ENCODE data around the gene POLE3. TPM values are rescaled to one million over a fixed set of nuclear protein-coding genes. Genes with fewer than 3 reads are reported as not detected.
"Not testable (repeated sequence)": the region's sequence is repeated elsewhere in the genome, so short reads cannot be mapped to it uniquely, and the experiment has no call there.

The POLE3 gene
- total RNA-seq, 1 donor from 2014 or later, result 54.9 TPM

GRCh38 chr9:113386571-113387393 is 23.7 kb downstream of the POLE3 start:
- TF ChIP-seq, protein P1, sequence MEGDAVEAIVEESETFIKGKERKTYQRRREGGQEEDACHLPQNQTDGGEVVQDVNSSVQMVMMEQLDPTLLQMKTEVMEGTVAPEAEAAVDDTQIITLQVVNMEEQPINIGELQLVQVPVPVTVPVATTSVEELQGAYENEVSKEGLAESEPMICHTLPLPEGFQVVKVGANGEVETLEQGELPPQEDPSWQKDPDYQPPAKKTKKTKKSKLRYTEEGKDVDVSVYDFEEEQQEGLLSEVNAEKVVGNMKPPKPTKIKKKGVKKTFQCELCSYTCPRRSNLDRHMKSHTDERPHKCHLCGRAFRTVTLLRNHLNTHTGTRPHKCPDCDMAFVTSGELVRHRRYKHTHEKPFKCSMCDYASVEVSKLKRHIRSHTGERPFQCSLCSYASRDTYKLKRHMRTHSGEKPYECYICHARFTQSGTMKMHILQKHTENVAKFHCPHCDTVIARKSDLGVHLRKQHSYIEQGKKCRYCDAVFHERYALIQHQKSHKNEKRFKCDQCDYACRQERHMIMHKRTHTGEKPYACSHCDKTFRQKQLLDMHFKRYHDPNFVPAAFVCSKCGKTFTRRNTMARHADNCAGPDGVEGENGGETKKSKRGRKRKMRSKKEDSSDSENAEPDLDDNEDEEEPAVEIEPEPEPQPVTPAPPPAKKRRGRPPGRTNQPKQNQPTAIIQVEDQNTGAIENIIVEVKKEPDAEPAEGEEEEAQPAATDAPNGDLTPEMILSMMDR (conservative IDR thresholded peaks at IDR 0.05), result no peak
- H3K9me3 Mint-ChIP-seq, result no peaks in the 10 kb centered on the region
- peaks cover 18% of the 10 kb centered on the region for H3K36me3 Mint-ChIP-seq
- H3K27me3 Mint-ChIP-seq, result no peaks in the 10 kb centered on the region
- H3K4me3 Mint-ChIP-seq, result no peak overlapping the region
- DNase-seq (ENCODE audit: extremely low spot score, unreplicated experiment), result no peak
- H3K27ac Mint-ChIP-seq, result peak overlapping the region; percentile 75
- H3K4me1 Mint-ChIP-seq (ENCODE audit: unreplicated experiment), result peaks cover 24% of the 10 kb centered on the region

GRCh38 chr9:113381909-113382411 is 28.5 kb downstream of the POLE3 start:
- Mint-ChIP-seq H3K4me1 (ENCODE audit: unreplicated experiment) (peaks cover 26% of the 10 kb centered on the region), H3K9me3 (no peaks in the 10 kb centered on the region), H3K36me3 (peaks cover 7% of the 10 kb centered on the region), H3K4me3 (peak overlapping the region; percentile 62), H3K27ac (peak overlapping the region; percentile 91), H3K27me3 (no peaks in the 10 kb centered on the region)
- DNase-seq (ENCODE audit: extremely low spot score, unreplicated experiment), result no peak
- TF ChIP-seq, protein P1 (conservative IDR thresholded peaks at IDR 0.05), result no peak

- peak overlapping the region; percentile 62 for H3K4me3 Mint-ChIP-seq
- H3K9me3 Mint-ChIP-seq; H3K36me3 Mint-ChIP-seq; H3K27me3 Mint-ChIP-seq; DNase-seq (ENCODE audit: extremely low spot score, unreplicated experiment): not testable (repeated sequence)
- peak overlapping the region; percentile 91 for H3K27ac Mint-ChIP-seq
- peaks cover 21% of the 10 kb centered on the region for H3K4me1 Mint-ChIP-seq (ENCODE audit: unreplicated experiment)
Measured at GRCh38 chr9:113381441-113381840, 29.0 kb downstream of the POLE3 start.

DNA sequence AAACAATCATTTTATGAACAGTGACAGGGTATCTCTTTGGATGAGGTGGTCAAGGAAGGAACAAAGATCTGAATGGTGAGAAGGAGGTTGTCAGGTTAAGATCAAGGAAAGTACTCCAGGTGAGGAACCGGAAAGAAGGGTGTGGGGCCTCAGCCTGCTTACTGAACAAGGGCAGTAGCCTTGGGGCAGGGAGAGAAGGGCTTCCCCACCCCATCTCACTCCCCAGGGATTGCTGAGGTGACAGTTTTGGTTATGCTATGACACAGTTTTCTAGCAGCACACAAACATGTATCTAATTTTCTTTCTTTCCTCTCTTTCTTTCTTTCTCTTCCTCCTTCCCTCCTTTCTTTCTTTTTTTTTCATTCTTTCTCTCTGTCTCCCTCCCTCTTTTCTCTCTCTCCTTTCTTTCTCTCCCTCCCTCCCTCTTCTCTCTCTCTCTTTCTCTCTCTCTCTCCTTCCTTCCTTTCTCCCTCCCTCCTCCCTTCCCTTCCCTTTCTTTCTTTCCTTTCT is 29.6 kb downstream of the POLE3 start:
- no peaks in the 10 kb centered on the region for H3K27me3 Mint-ChIP-seq
- no peaks in the 10 kb centered on the region for H3K36me3 Mint-ChIP-seq
- TF ChIP-seq, protein P1 (conservative IDR thresholded peaks at IDR 0.05), result no peak
- H3K4me3 Mint-ChIP-seq, result peak overlapping the region; percentile 62
- no peak for DNase-seq (ENCODE audit: extremely low spot score, unreplicated experiment)
- peaks cover 21% of the 10 kb centered on the region for H3K4me1 Mint-ChIP-seq (ENCODE audit: unreplicated experiment)
- no peaks in the 10 kb centered on the region for H3K9me3 Mint-ChIP-seq
- H3K27ac Mint-ChIP-seq, result peak overlapping the region; percentile 91

- peak overlapping the region; percentile 91 for H3K27ac Mint-ChIP-seq
- not testable (repeated sequence) for H3K27me3 Mint-ChIP-seq; H3K9me3 Mint-ChIP-seq; H3K36me3 Mint-ChIP-seq; DNase-seq (ENCODE audit: extremely low spot score, unreplicated experiment)
- H3K4me1 Mint-ChIP-seq (ENCODE audit: unreplicated experiment), result peaks cover 29% of the 10 kb centered on the region
- peak overlapping the region; percentile 1 for H3K4me3 Mint-ChIP-seq
Measured at GRCh38 chr9:113379829-113380210, 30.7 kb downstream of the POLE3 start.

GRCh38 chr9:113379094-113379828 is 31.2 kb downstream of the POLE3 start:
- Mint-ChIP-seq H3K27ac (peak overlapping the region; percentile 91), H3K4me1 (ENCODE audit: unreplicated experiment) (peaks cover 29% of the 10 kb centered on the region), H3K4me3 (peak overlapping the region; percentile 40)
- DNase-seq (ENCODE audit: extremely low spot score, unreplicated experiment); H3K27me3 Mint-ChIP-seq; H3K9me3 Mint-ChIP-seq; H3K36me3 Mint-ChIP-seq: not testable (repeated sequence)
